ENCODE data around the gene GP9. TPM values are rescaled to one million over a fixed set of nuclear protein-coding genes. Genes with fewer than 3 reads are reported as not detected.

GP9 gene
- not detected for total RNA-seq (2021; fragmentation: NEBNext Ultra II Directional; extraction: Animal tissue kit (Norgen Biotek cat#: 25700))
- long read RNA-seq, result 0 reads

GRCh38 chr3:129060276-129061022 is at the start of gene GP9:
Gene GP9, plus strand, starts transcription at chr3:129060779. Its CDS starts 961 bp downstream, at chr3:129061740.
- H3K36me3 Mint-ChIP-seq (ENCODE audit: low read depth), result no peaks in the 10 kb centered on the region
- H3K4me3 Mint-ChIP-seq, result no peak within 1 kb of the TSS
- no peak for TF ChIP-seq CTCF (IDR thresholded peaks at IDR 0.05)

DNA sequence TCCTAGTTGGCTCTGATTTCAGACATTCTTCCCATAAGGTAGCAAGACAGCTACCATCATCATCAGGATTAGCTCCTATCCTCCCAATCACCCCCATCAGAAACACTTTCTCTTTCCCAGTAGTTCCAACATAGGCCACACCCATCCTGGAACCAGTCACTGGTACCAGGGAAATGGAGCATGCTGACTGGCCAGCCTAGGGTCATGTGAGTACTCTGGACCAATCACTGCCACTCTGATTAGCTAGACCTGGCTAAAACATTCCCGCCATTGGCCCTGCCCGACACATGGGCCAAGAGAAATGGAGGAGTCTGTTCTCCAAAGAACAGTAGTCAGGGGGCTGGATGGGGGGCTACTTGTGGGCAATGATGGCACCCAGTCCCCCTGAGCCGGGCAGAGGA is 47.1 kb upstream of the GP9 start:
- H3K9me3 Mint-ChIP-seq, result no peaks in the 10 kb centered on the region
- no peak overlapping the region for H3K4me3 Mint-ChIP-seq
- H3K27ac Mint-ChIP-seq, result no peak overlapping the region
- peaks cover 34% of the 10 kb centered on the region for H3K27me3 Mint-ChIP-seq (ENCODE audit: insufficient read depth)
- TF ChIP-seq CTCF (IDR thresholded peaks at IDR 0.05), result no peak
- DNase-seq, result no peak
- no peaks in the 10 kb centered on the region for H3K36me3 Mint-ChIP-seq (ENCODE audit: low read depth)
- peaks cover 6% of the 10 kb centered on the region; the same call in 1 of the 2 replicates for H3K4me1 Mint-ChIP-seq (ENCODE audit: low read depth)

More at GRCh38 chr3:129060276-129061022, at the start of gene GP9:
- Mint-ChIP-seq H3K27ac (no peak within 1 kb of the TSS), H3K4me1 (ENCODE audit: low read depth) (no peaks in the 10 kb centered on the region), H3K9me3 (no peaks in the 10 kb centered on the region), H3K27me3 (ENCODE audit: insufficient read depth) (peaks cover 34% of the 10 kb centered on the region)
- no peak for DNase-seq

- H3K27ac Mint-ChIP-seq, result no peak overlapping the region
- peaks cover 6% of the 10 kb centered on the region; the same call in 1 of the 2 replicates for H3K4me1 Mint-ChIP-seq (ENCODE audit: low read depth)
- H3K27me3 Mint-ChIP-seq (ENCODE audit: insufficient read depth), result peaks cover 36% of the 10 kb centered on the region
- no peak for DNase-seq
- no peaks in the 10 kb centered on the region for H3K9me3 Mint-ChIP-seq
- H3K4me3 Mint-ChIP-seq, result no peak overlapping the region
- no peaks in the 10 kb centered on the region for H3K36me3 Mint-ChIP-seq (ENCODE audit: low read depth)
- TF ChIP-seq CTCF (IDR thresholded peaks at IDR 0.05), result no peak
Observed at GRCh38 chr3:129014148-129014547, 46.4 kb upstream of the GP9 start.

- DNase-seq, result no peak
- H3K4me3 Mint-ChIP-seq, result no peak overlapping the region
- peaks cover 6% of the 10 kb centered on the region; the same call in 1 of the 2 replicates for H3K4me1 Mint-ChIP-seq (ENCODE audit: low read depth)
- H3K27ac Mint-ChIP-seq, result no peak overlapping the region
- TF ChIP-seq CTCF (IDR thresholded peaks at IDR 0.05), result no peak
- H3K9me3 Mint-ChIP-seq, result no peaks in the 10 kb centered on the region
- H3K27me3 Mint-ChIP-seq (ENCODE audit: insufficient read depth), result peaks cover 34% of the 10 kb centered on the region
- H3K36me3 Mint-ChIP-seq (ENCODE audit: low read depth), result no peaks in the 10 kb centered on the region
Observed at GRCh38 chr3:129014793-129015345, 45.7 kb upstream of the GP9 start.

- DNase-seq, result no peak
- Mint-ChIP-seq H3K4me3 (no peak overlapping the region), H3K27me3 (ENCODE audit: insufficient read depth) (peaks cover 37% of the 10 kb centered on the region), H3K4me1 (ENCODE audit: low read depth) (peaks cover 6% of the 10 kb centered on the region; the same call in 1 of the 2 replicates), H3K9me3 (no peaks in the 10 kb centered on the region), H3K36me3 (ENCODE audit: low read depth) (no peaks in the 10 kb centered on the region), H3K27ac (no peak overlapping the region)
- no peak for TF ChIP-seq CTCF (IDR thresholded peaks at IDR 0.05)
Observed at GRCh38 chr3:129015388-129016105, 45.0 kb upstream of the GP9 start.
